Activated CD4-positive, alpha-beta T cell treated with anti-CD3 and anti-CD28 coated beads for 1 hour (primary cell): Measurements from ENCODE around the gene GRID1.

Experiments used
- DNase-seq: peaks from one replicate; pipeline ENCODE4 v3.0.0-alpha.2; 2020

Gene GRID1

GRCh38 chr10:86222687-86223086 is 143.9 kb downstream of the GRID1 start:
- no peak for DNase-seq

DNA sequence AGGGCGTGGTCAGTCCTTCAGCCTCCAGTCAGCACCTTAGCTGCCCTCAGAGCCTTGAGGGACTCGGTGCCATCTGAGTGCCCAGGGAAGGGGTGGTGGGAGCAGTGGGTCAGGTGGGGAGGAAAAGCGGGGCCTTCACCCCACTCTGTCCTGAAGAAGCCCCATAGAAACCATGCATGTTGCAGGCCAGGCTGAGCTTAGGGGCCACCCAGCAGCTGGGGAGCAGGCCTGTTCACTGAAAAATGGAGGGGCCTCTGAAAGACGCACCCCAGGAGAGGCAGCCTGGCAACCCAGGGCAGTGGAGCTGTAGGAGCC is 144.3 kb downstream of the GRID1 start:
- DNase-seq, result no peak

DNA sequence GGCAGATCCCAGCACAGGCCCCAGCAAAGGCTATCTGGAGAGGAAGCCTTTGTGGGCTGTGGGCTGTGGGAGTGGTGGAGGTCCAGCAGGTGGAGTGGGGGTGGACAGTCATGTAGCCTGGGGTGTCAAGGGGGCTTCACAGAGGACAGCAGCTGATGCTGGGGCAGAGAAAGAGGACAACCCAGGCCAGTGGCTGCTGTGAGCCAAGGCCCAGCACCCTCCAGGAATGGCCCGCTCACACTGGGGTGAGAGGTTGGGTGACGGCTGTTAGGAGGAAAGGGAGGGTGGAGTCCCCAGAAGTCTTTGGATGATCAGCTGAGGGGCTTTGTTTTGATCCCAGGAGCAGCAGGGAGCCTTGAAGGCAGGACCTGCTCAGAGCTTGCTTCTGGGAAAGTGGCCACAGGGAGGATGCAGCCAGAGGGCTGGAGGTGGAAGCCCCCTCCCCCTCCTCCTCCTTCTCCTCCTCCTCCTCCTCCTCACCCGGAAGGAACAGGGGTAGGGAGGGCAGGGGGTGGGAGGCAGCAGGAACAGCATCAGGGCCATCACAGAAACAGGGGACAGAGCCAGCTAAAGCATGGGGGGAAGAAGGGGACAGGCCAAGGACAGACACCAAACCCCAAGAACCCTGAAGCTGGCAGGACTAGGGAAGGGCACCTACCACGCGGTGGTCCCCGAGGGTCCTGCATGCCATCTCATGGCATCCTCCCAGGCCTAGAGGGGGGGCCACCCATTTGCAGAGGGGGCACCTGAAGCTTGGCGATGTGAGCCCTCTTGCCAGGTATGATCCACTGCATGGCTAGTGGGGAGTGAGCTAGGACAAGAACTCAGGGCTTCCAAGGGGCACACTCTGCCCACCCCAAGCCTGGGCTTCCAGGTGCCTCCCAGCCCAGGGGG is 144.9 kb downstream of the GRID1 start:
- DNase-seq, result no peak

DNA sequence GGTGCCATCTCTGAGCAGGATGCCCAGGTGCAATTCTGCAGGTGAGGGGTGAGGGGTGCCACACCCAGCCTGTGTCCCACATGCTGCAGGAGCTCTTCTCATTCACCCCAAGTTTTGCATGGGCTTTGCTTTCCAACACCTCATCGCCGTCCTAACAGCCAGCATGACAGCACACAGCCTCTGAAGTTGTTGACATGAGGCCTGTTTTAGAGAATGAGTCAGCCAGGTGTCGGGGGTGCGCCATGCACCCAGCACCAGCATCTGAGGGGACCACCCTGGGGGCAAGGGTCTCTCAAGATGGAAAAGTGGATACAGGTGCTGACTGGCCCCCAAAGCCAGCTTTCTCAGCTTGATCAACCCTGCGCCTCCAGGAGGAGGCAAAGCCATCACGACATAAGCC is 146.0 kb downstream of the GRID1 start:
- DNase-seq, result no peak

GRCh38 chr10:86219271-86219670 is 147.3 kb downstream of the GRID1 start:
- no peak for DNase-seq

GRCh38 chr10:86218842-86219241 is 147.8 kb downstream of the GRID1 start:
- no peak for DNase-seq

DNA sequence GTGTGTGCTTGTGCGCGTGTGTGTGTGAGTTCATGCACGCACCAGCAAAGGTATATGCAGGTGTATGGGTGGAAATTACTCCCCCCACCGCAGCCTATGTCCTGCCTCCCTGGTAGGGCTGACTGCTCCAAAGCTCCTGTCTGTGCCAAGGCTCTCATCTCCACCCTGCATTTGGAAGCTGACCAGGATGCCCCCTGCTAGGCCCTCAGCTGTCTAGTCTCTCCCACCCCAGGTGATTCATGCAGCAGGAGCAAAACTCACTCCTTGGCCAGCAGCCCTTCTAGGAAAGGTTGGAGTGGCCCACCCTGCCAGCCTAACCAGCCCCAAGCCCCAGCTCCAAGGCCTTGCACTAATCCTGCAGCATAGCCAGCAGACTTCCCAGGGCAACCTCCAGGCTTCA is 148.4 kb downstream of the GRID1 start:
- DNase-seq, result no peak

GRCh38 chr10:86217371-86218080 is 149.1 kb downstream of the GRID1 start:
- DNase-seq, result no peak

DNA sequence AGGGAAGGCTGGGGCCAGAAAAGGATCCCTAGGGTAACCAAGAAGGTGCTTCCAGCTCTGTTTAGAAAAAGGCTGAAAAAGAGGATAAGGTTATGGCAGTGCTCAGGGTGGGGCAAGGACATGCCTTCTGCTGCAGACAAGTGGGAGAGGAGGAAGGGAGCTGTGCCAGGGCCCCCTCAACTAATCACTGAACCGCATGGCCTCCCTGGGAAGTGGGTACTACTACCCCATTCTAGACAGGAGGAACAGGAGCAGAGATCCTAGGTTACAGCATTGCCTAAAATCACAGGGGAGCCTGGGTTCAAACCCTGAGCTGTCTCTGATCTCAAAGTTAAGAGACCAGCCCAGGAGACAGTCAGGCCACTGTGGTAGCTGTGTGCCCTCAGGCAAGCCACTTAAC is 149.7 kb downstream of the GRID1 start:
- no peak for DNase-seq

DNA sequence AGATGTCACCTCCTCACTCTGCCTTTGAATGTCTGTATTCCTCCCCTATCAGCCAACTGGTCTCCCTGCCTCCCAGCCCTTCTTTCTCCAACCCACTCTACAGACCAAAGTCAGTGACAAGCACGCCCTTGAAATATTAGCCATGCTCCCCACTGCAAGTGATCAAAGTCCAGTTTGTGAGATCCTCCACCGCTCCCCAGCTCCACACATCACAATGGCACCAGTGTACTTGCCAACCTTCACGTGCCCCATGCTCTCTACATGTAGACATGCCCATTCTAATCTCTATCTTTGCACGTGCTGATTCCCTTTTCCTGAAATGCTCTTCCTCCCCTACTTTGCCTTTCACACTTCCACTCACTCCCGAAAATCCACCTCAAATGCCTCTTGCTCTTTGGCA is 150.9 kb downstream of the GRID1 start:
- no peak for DNase-seq

DNA sequence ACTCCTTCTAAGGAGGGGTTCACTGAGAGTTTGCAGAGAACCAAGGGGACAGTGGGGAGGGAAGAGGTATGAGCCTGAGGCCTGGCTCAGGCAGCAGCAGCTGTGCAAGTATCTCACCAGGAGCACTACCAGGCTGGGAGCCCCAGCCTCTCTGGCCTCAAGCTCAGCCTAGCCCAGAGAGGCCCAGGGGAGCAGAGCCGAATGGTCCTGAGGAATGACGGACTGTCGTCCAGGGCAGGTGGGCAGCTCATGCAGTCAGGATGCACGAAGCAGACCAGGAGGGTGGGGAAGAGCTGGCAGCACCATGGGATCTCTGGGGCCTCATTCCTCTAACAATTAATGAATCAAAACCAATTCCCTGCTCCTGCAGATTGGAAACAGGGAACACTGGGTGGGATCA is 151.5 kb downstream of the GRID1 start:
- DNase-seq, result no peak

GRCh38 chr10:86213148-86213547 is 153.4 kb downstream of the GRID1 start:
- DNase-seq, result no peak

GRCh38 chr10:86212391-86212700 is 154.2 kb downstream of the GRID1 start:
- DNase-seq, result no peak

DNA sequence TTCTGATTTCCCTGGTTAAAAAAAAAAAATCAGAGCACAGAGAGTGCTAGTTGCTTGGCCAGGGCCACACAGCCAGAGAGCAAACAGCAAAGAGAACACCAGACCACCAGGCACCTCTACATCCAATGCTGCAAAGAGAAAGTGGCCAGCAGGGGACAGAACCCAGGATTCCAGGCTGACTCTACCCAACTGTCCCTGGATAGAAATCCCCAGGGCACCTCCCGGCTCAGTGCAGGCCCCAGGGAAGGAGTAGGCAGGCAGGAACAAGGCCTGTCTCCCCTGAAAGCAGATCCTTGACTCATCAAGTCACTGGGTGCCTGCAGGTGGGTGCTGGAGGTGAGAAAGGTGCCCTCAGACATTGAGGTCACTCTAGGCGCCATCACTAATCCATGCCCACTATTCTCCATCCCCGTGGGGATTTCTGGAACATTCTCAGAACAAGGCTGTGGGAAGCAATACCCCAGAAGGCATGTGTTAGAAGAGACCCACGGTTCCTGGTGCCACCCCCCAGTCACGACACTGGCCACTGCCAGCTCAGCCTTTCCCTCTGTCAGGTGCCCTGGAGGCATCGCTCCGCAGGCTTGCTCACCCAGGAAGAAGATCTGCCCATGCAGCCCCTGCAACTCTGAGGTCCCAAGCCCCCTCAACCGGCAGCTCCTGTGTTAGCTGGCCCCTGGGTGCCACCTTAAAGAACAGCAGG is 154.8 kb downstream of the GRID1 start:
- no peak for DNase-seq

- DNase-seq, result no peak
These were observed 156.2 kb downstream of the GRID1 start for GRCh38 chr10:86210416-86210815.

- DNase-seq, result no peak
These were observed 156.9 kb downstream of the GRID1 start for GRCh38 chr10:86209726-86210125.

DNA sequence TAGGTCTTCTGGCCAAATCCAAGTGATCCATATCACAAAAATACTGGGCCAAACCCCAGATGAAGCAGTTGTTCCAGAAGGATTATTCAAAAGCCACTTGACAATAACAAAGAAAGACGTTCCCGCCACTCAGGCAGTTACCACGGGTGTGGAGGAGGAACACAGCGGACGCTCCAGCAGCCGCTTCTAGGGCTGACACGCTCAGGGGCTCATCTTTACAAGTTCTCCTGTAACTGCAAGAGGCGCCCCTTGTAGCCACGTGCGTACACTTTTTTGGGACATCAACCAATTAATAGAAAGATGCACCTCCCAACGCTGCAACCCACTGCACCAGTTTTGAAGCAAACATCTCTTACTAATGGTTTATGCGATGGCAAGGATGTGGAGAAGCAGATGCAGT is 159.4 kb downstream of the GRID1 start:
- DNase-seq, result no peak

DNA sequence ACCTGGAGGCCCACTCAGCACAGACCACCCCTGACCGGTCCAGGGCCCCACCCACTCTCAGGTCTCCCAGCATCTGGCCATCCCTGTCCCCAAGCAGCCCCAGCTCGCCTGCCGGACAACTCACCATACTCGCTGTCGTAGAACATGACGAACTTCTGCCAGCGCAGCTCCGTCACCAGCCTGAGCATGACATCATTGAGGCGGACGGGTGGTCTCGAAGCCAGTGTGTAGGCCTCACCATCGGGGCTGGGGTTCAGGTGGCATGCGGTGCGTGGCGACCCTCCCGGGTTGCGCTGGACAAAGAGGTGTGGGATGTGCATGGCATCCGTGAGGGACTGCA is 160.4 kb downstream of the GRID1 start:
- no peak for DNase-seq

DNA sequence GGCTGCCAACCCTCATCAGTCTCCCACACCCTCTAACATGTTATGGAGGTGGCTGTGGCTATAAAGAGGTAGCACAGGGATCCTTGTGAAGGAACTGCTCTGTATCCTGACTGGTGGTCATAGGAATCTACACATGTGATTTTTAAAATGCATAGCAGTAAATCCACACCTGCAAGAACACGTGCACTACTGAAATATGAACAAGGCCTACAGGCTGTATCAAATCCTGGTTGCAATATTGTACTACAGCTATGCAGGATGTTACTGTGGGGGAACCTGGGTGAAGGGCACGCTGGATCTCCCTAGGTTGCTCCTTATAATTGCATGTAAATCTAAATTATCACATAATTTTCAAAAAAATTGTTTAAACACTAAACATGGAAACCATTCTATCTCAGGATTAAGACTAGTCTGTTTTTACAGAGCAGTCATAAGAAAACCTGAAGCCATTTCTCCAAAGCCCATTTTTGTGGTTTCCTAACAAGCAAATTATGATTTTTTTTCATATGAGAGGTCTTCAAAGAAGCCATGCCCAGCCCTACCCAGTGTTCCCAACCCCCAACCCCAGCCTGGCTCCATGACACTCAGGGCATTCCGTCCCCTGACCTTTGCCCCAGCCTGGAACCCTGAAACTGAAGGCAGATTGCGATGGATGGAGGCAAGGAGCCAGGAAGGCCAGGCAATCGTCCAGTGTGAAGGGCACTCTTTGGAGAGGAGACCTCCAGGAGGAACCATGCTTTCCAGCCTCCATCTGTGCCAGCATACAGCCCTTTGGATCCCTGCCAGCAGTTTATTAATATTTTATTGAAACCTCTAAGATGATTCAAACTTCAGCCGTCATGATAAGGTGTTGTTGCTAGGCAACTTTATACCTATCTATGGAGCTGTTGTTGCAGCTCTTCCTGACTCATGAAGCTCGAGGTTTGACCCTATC is 161.0 kb downstream of the GRID1 start:
- no peak for DNase-seq

- DNase-seq, result no peak
These were observed 161.9 kb downstream of the GRID1 start for GRCh38 chr10:86204421-86205305.

DNA sequence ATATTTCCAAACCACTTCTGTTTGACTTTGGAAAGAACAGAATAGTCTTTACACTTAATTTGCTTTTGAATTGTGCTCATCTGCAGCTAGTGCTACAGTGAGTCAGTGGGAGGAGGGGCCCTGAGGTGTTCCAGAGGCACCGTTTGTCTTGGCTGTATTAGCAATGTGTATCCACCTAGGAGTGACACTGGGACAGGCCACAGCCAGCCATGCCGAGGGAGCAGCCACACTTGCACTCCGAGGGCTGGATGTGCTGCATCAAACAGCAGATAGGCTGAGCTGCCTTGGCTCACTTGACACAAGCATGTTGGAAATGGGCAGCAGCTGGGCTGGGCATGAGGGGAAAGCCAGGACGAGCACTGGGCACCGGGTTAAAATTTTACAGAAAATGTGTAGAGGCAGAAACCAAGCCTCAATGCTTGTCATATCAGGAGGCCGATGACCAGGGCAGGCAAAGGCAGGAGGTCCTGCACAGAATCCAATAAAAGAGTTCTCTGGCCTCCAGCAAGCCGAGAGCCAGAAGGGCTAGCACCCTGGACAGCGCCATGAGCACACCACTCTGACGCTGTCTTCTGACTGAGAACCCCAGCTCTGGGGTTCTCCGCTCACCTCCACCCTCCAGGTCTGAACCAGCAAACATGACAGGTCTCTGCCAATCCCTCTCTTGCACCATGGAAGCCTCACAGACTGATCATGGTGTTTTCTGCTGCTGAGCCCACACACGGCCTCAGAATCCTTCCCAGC is 163.3 kb downstream of the GRID1 start:
- no peak for DNase-seq
